ENCODE measurements around the gene ALOX15. TPM values are rescaled to one million over a fixed set of nuclear protein-coding genes. Genes with fewer than 3 reads are reported as not detected.
A peak's percentile ranks its signal among the peaks of the same experiment; 100 is the strongest.
"Not testable (repeated sequence)": the region's sequence is repeated elsewhere in the genome, so short reads cannot be mapped to it uniquely, and the experiment has no call there.

The ALOX15 gene
- polyA plus RNA-seq (2013, experiment 1 of 2; ENCODE audit: insufficient read length), result not detected
- polyA plus RNA-seq (2013, experiment 2 of 2; ENCODE audit: insufficient read length), result not detected

- no peak for DNase-seq
Observed at GRCh38 chr17:4641297-4642195, at the start of gene ALOX15. ALOX15 (minus strand) TSS chr17:4641678; CDS start chr17:4641651, 27 bp downstream.

GRCh38 chr17:4690745-4691144, 49.3 kb upstream of the ALOX15 start:
- no peak for DNase-seq

- DNase-seq, result not testable (repeated sequence)
Observed at GRCh38 chr17:4689872-4690271, 48.4 kb upstream of the ALOX15 start.

GRCh38 chr17:4683739-4684138, 42.3 kb upstream of the ALOX15 start:
- DNase-seq, result not testable (repeated sequence)

- DNase-seq, result peak; percentile 39
Observed at GRCh38 chr17:4679658-4680057, 38.2 kb upstream of the ALOX15 start.

- peak; percentile 87 for DNase-seq
Observed at GRCh38 chr17:4678448-4679026, 37.1 kb upstream of the ALOX15 start.

GRCh38 chr17:4676791-4677190, 35.3 kb upstream of the ALOX15 start:
- no peak for DNase-seq

GRCh38 chr17:4675791-4676190, 34.3 kb upstream of the ALOX15 start:
- no peak for DNase-seq

GRCh38 chr17:4674685-4674998, 33.2 kb upstream of the ALOX15 start:
- no peak for DNase-seq

- DNase-seq, result no peak
Observed at GRCh38 chr17:4673986-4674684, 32.7 kb upstream of the ALOX15 start.

GRCh38 chr17:4673169-4673568, 31.7 kb upstream of the ALOX15 start:
- no peak for DNase-seq

GRCh38 chr17:4672751-4673150, 31.3 kb upstream of the ALOX15 start:
- no peak for DNase-seq

GRCh38 chr17:4672055-4672630, 30.7 kb upstream of the ALOX15 start:
- no peak for DNase-seq

GRCh38 chr17:4667166-4667565, 25.7 kb upstream of the ALOX15 start:
- no peak for DNase-seq

- DNase-seq, result no peak
Observed at GRCh38 chr17:4666296-4666695, 24.8 kb upstream of the ALOX15 start.

- DNase-seq, result no peak
Observed at GRCh38 chr17:4665027-4665426, 23.5 kb upstream of the ALOX15 start.

- no peak for DNase-seq
Observed at GRCh38 chr17:4664230-4664629, 22.8 kb upstream of the ALOX15 start.

GRCh38 chr17:4663711-4664110, 22.2 kb upstream of the ALOX15 start:
- DNase-seq, result no peak

- peak; percentile 42 for DNase-seq
Observed at GRCh38 chr17:4658478-4659305, 17.2 kb upstream of the ALOX15 start.

- no peak for DNase-seq
Observed at GRCh38 chr17:4657678-4658077, 16.2 kb upstream of the ALOX15 start.

- DNase-seq, result not testable (repeated sequence)
Observed at GRCh38 chr17:4655933-4656332, 14.5 kb upstream of the ALOX15 start.

- DNase-seq, result no peak
Observed at GRCh38 chr17:4652997-4653396, 11.5 kb upstream of the ALOX15 start.
